NB4 (cell line): ENCODE data around the gene OR52A5.

Source experiments
- DNase-seq: peaks from one replicate; pipeline ENCODE4 v3.0.0; 2010; ENCODE audit warnings: low read depth
- H3K4me3 ChIP-seq: one replicate; pipeline ENCODE4 v1.5.1; 2011; ENCODE audit warnings: mild to moderate bottlenecking, low read depth, low read length, moderate library complexity
- MYC ChIP-seq: IDR thresholded peaks from 2 replicates; pipeline ENCODE4 v1.6.1; 2011; ENCODE audit warnings: low read depth, low read length
- POLR2A ChIP-seq: IDR thresholded peaks from 2 replicates; pipeline ENCODE4 v1.6.1; 2011; ENCODE audit warnings: mild to moderate bottlenecking; ENCODE audit not compliant: insufficient read length; ENCODE audit errors: extremely low read depth
- TF ChIP-seq, protein P1 (sequence below): IDR thresholded peaks from one replicate; pipeline ENCODE4 v1.5.1; 2012; ENCODE audit warnings: low read depth, low read length
- TF ChIP-seq, protein P2 (sequence below): IDR thresholded peaks from 2 replicates; pipeline ENCODE4 v1.6.1; 2011; ENCODE audit warnings: low read depth, low read length

The OR52A5 gene

DNA sequence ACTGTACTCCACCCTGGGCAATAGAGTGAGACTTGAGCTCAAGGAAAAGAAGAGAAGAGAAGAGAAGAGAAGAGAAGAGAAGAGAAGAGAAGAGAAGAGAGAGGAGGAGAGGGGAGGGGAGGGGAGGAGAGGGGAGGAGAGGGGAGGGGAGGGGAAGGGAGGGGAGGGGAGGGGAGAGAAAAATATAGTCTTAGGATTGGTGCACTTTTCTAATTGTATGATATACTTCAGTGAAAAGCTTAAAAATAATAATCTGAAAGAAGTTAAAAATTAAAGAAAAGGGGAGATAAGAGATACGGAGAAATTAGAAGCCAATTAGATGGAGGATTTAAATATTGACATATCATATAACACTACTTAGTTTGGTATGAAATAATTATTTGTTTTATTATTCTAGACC lies 19.3 kb downstream of the OR52A5 start:
- no peak overlapping the region for H3K4me3 ChIP-seq
- TF ChIP-seq POLR2A (no peak), MYC (no peak)
- TF ChIP-seq, protein P1, sequence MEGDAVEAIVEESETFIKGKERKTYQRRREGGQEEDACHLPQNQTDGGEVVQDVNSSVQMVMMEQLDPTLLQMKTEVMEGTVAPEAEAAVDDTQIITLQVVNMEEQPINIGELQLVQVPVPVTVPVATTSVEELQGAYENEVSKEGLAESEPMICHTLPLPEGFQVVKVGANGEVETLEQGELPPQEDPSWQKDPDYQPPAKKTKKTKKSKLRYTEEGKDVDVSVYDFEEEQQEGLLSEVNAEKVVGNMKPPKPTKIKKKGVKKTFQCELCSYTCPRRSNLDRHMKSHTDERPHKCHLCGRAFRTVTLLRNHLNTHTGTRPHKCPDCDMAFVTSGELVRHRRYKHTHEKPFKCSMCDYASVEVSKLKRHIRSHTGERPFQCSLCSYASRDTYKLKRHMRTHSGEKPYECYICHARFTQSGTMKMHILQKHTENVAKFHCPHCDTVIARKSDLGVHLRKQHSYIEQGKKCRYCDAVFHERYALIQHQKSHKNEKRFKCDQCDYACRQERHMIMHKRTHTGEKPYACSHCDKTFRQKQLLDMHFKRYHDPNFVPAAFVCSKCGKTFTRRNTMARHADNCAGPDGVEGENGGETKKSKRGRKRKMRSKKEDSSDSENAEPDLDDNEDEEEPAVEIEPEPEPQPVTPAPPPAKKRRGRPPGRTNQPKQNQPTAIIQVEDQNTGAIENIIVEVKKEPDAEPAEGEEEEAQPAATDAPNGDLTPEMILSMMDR: no peak
- TF ChIP-seq, protein P2, sequence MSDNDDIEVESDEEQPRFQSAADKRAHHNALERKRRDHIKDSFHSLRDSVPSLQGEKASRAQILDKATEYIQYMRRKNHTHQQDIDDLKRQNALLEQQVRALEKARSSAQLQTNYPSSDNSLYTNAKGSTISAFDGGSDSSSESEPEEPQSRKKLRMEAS: no peak
- no peak for DNase-seq

DNA sequence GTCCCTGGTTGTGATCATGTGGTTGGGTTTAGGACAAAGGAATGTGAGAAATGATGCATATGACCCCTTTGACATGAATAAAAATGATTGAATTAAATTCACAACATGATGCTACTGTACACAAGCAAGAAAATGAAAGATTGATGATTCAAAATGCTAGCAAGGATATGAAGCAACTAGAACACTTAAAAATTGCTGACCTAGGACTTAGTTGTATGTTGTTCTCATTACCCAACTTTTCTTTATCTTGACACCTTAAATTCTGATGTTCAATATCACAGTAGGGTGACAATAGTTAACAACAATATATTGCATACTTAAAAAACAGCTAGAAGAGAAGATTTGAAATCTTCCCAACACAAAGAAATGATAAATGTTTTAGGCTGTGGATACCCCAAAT lies 20.6 kb downstream of the OR52A5 start:
- DNase-seq: no peak
- TF ChIP-seq, protein P2: no peak
- H3K4me3 ChIP-seq: no peak overlapping the region

DNA sequence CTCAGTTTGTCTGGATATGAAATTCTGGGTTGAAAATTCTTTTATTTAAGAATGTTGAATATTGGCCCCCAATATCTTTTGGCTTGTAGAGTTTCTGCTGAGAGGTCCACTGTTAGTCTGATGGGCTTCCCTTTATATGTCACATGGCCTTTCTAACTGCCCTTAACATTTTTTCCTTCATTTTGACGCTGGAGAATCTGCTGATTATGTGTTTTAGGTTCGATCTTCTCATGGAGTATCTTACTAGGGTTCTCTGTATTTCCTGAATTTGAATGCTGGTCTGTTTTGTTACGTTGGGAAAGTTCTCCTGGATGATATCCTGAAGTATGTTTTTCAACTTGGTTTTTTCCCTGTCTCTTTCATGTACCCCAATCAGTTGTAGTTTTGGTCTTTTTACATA lies 22.8 kb downstream of the OR52A5 start:
- no peak for DNase-seq
- H3K4me3 ChIP-seq: no peak overlapping the region
- TF ChIP-seq MYC (no peak), POLR2A (no peak)
- TF ChIP-seq, protein P2: no peak
- TF ChIP-seq, protein P1: no peak

DNA sequence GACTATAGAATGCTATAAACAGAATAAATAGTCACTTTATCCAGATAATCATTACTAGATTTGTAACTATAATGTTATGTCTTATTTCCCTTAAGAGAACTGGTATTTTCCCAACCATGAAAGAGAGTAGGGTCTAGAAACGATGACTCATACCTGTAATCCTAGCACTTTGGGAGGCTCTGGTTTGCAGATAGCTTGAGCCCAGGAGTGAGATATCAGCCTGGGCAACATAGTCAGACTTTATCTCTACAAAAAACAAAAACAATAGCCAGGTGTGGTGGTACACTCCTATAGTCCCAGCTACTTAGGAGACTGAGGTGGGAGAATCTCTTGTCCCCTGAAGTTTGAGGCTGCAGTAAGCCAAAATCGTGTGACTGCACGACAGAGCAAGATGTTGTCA lies 30.9 kb downstream of the OR52A5 start:
- no peak for DNase-seq
- H3K4me3 ChIP-seq: no peak overlapping the region
- TF ChIP-seq POLR2A (no peak), MYC (no peak)
- TF ChIP-seq, protein P2: no peak
- TF ChIP-seq, protein P1: no peak

DNA sequence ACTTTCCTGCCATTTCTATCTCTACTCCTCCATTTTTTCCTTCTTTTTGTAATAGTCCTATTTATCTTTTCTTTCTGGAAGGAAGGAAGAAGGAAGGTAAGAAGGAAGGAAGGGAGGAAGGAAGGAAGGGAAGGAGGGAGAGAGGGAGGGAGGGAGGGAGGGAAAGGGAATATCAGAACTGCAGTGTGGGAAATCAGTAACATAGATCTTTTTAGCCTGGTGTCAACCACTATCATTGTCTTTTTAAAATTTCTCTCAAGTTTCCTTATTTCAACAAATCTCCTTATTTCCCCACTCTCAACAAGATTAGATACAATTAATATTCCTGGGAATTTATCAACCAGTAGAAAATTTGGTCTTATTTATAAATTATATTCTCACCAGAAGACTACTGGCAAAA lies 35.1 kb downstream of the OR52A5 start:
- no peak for DNase-seq
- no peak for TF ChIP-seq POLR2A
- TF ChIP-seq, protein P2: no peak
- TF ChIP-seq MYC: no peak
- TF ChIP-seq, protein P1: no peak
- H3K4me3 ChIP-seq: no peak overlapping the region

DNA sequence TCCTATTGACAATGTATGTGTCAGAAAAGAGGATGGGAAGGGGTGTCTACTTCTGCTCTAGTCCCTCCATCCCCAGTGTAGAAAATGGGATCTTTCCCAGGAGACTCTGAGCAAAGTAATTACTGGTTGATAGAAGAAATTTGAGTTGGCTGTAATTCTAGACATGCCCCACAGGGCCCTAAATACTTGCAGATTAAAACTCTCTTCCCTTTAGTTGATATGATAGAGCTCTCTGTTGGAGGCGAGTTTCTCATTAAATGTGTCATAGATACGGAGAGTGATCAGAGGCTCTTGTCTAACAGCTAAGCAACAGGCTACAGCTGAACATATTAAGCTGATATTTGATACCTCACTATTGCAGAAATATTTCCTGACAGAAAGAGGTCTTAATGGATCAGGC lies 35.9 kb downstream of the OR52A5 start:
- no peak for DNase-seq
- H3K4me3 ChIP-seq: no peak overlapping the region
- TF ChIP-seq POLR2A (no peak), MYC (no peak)
- TF ChIP-seq, protein P1: no peak
- TF ChIP-seq, protein P2: no peak
